ENCODE data around the gene FOXF1.

FOXF1 gene

DNA sequence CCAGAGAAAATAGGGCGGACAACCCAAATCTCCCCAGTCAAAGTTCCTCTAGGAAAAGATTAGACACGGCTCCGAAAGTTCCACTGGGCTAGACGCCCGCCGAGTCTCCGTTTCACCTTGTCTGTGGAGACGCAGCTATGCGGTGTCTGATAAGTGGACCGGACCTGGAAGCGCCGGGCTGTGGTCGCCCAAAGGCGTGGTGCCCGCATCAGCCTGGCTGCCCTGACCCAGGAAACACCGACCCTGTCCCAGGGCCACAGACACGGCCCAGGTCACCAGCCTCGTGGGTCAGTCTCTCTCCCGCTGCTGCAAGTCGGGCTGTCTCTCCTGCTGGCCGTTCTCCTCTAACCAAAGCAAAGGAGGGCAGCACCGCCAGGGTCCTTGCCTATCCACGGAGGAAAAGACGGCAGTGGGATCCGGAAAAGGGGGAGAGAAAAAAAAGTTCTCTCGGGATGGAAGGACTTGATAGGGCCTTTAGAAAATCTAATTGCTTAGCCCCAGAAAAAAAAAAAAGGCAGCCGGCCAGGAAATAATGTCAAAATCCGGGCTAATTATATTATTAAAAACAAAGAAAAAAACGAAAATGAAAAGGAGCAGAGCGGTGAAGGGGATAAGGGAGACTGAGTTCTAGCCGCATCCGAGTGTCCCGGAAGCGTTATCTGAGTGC, 13.9 kb upstream of the FOXF1 start:
- DNase-seq (ENCODE audit: low read depth): no peak
- TF ChIP-seq, protein P1, sequence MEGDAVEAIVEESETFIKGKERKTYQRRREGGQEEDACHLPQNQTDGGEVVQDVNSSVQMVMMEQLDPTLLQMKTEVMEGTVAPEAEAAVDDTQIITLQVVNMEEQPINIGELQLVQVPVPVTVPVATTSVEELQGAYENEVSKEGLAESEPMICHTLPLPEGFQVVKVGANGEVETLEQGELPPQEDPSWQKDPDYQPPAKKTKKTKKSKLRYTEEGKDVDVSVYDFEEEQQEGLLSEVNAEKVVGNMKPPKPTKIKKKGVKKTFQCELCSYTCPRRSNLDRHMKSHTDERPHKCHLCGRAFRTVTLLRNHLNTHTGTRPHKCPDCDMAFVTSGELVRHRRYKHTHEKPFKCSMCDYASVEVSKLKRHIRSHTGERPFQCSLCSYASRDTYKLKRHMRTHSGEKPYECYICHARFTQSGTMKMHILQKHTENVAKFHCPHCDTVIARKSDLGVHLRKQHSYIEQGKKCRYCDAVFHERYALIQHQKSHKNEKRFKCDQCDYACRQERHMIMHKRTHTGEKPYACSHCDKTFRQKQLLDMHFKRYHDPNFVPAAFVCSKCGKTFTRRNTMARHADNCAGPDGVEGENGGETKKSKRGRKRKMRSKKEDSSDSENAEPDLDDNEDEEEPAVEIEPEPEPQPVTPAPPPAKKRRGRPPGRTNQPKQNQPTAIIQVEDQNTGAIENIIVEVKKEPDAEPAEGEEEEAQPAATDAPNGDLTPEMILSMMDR (IDR thresholded peaks at IDR 0.05; ENCODE audit: low read depth, low read length, missing control alignments): no peak
- no peak overlapping the region for H3K4me3 ChIP-seq (ENCODE audit: low read depth, low read length)

DNA sequence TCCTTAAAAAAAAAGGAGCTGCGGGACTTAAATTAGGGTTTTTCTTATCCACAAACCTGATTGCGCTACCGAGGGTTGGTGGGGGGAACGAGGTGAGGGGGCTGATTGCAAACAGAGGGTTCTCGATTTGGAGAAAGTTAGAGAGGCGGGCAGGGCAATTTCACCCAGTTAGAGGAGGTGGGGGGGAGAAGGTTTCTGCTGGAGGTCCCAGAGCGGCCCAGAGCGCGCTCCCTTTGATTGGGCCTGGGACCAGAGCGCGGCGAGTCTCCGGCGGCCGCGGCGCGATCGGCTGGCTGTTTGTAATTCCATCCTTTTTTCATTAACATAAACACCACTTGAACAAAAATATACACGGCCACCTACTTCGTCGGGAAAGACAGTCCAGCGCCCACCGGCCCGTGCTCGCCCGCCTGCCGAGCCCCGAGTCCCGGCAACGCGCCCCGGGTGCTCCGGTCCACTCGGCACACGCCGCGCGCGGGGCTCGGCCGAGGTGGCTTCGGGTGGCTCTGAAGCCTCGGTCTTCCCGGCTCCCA, 13.3 kb upstream of the FOXF1 start:
- TF ChIP-seq, protein P1 (IDR thresholded peaks at IDR 0.05; ENCODE audit: low read depth, low read length, missing control alignments): no peak
- no peak overlapping the region for H3K4me3 ChIP-seq (ENCODE audit: low read depth, low read length)
- no peak for DNase-seq (ENCODE audit: low read depth)

DNA sequence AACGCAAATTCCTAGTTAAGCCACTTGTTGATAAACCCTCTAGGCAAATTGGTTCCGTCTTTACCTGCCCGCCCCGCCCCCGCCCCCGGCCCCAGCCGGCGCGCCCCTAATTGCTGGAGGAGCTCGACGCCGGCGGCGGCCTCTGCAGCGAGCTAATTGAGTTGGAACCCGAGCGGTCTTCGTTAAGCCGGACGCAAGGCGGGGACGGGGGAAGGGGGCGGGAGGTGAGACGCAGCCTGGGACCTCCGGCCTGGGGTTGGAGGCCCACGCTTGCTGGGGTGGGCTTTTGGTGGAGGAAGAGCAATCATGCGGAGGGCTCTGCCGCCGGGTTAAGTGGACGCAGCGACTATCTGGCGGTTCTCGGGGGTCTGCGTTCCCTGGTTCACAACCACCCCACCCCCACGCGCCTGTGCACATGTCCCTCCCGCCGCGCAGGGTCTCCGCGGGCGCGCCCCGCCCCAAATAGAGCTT, 12.7 kb upstream of the FOXF1 start:
- no peak for DNase-seq (ENCODE audit: low read depth)
- TF ChIP-seq, protein P1 (IDR thresholded peaks at IDR 0.05; ENCODE audit: low read depth, low read length, missing control alignments): no peak
- H3K4me3 ChIP-seq (ENCODE audit: low read depth, low read length): no peak overlapping the region

DNA sequence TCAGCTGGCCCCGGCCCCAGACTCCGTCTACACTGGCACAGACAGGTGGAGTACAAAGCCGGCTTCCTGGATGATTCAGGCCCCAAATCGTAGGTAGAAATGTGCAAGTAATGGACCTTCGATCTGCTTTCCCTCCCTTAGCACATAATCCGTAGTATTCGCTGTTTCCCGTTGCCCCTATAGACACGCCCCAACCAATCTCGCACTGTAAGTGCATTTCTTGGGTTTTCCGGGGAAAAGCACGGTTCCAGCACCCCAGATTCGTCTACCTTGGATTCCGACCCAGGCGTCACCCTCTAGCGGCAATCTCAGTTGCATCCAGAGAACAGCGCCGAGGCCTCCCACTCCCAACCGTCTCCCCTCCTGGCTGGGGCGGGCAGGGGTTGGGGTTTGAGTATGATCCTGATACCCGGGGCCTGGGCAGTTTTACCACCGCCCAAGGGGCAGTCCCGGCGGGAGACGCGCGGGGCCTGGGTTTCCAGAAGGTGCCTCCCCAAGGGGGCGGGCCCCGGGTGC, 12.1 kb upstream of the FOXF1 start:
- TF ChIP-seq, protein P1 (IDR thresholded peaks at IDR 0.05; ENCODE audit: low read depth, low read length, missing control alignments): no peak
- DNase-seq (ENCODE audit: low read depth): no peak
- no peak overlapping the region for H3K4me3 ChIP-seq (ENCODE audit: low read depth, low read length)

DNA sequence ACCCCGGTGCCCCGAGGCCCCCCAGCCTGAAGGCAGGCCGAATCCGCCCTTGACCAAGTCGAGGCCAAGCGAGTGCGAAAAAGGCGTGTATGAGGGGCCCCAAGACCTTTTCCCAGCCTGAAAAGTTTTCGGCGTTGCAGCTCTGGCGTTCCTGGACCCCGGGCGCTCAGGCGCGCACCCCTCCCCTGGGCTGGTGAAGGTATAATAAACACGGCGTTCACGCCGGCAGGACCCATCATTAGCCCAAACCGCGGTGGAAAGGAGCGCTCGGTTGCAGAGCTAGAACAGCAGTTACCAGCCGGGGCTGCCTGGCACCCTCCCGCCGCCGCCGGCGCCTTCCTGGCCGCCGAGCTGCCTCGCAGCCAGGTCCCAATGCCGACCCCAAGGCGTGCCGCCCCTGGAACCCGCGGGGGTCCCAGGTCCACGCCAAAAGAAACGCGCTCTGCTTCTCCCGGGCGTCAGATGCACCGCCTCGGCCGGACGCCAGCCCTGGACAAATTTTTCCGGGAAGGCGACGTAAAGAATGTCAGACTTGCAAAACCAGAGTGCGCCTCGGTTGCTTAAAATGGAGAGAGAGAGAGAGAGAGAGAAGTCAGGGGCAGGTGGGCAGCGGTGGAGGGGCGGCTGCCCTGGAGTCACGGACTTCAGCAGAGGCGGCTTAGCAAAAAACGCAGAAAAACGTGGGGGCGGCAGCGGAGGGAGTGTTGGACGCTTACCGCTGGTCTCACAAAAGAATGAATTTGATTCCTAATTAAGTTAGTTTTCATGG, 11.5 kb upstream of the FOXF1 start:
- TF ChIP-seq, protein P1 (IDR thresholded peaks at IDR 0.05; ENCODE audit: low read depth, low read length, missing control alignments): no peak
- no peak overlapping the region for H3K4me3 ChIP-seq (ENCODE audit: low read depth, low read length)
- no peak for DNase-seq (ENCODE audit: low read depth)

DNA sequence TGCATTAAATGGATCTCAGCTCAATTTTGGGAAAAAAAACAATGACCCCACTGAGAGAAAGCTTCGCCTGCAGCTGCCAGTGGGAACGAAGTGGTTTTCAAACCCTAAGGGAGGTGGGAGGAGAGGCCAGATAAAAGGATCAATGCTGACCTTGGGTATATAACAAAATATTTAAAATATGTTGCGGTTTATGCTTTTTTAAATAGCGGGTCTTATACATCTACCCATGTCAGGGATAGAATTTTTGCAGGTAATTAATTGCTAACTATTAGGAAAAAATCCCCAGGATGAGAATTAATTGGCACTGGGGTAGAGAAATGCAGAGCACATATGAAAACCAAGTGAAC, 10.9 kb upstream of the FOXF1 start:
- no peak for DNase-seq (ENCODE audit: low read depth)
- TF ChIP-seq, protein P1 (IDR thresholded peaks at IDR 0.05; ENCODE audit: low read depth, low read length, missing control alignments): no peak
- no peak overlapping the region for H3K4me3 ChIP-seq (ENCODE audit: low read depth, low read length)

All from GM12864 (cell line).